PC-9 (cell line): ENCODE results near the gene S100A14. TPM values are rescaled to one million over a fixed set of nuclear protein-coding genes. Genes with fewer than 3 reads are reported as not detected.
"Not testable (repeated sequence)": the region's sequence is repeated elsewhere in the genome, so short reads cannot be mapped to it uniquely, and the experiment has no call there.

Experiments
- BruUV-seq: library from RNA; stranded (reverse); fragments of 400-500 nt; replicated peaks from 2 replicates; lab custom pipeline; 2021; lab: Mats Ljungman, UMichigan
- CTCF ChIA-PET: fragments of 300-600 bp; sonication (Branson Sonifier 250); formaldehyde crosslinking; loops from one replicate; lab custom pipeline; 2022; ENCODE audit warnings: antibody characterized with exemption; lab: Charles Lee
- POLR2A ChIA-PET: fragments of 300-600 bp; sonication (Branson Sonifier 250); formaldehyde crosslinking; loops from one replicate; lab custom pipeline; 2022; ENCODE audit warnings: antibody characterized with exemption; ENCODE audit not compliant: unreplicated experiment; lab: Charles Lee
- DNase-seq, 2 experiments: peaks; one replicate each; pipeline versions ENCODE4 v3.0.0 to v3.0.0-alpha.2; 2015 to 2022; ENCODE audit warnings: mixed read lengths in 1 of 2
- H2AFZ ChIP-seq: fragments of 200-600 bp; sonication (generic); 2 replicates; pipeline ENCODE4 v1.8.1; 2017; ENCODE audit warnings: antibody characterized with exemption
- H3F3A ChIP-seq: fragments of 200-600 bp; sonication (generic); 2 replicates; pipeline ENCODE4 v1.8.1; 2017; ENCODE audit warnings: antibody characterized with exemption, mild to moderate bottlenecking, low read depth; ENCODE audit not compliant: insufficient read depth
- H3K27ac ChIP-seq: fragments of 200-600 bp; sonication (generic); 2 replicates; pipeline ENCODE4 v1.6.1; 2016; ENCODE audit warnings: mixed run types
- H3K27me3 ChIP-seq: fragments of 200-600 bp; sonication (generic); 2 replicates; pipeline ENCODE4 v1.6.1; 2016; ENCODE audit warnings: low read depth, mixed run types; ENCODE audit not compliant: insufficient read depth
- H3K36me3 ChIP-seq: fragments of 200-600 bp; sonication (generic); 2 replicates; pipeline ENCODE4 v1.6.1; 2016; ENCODE audit warnings: low read depth, mixed run types
- H3K4me1 ChIP-seq: fragments of 200-600 bp; sonication (generic); replicated peaks from 2 replicates; pipeline ENCODE4 v1.6.1; 2016; ENCODE audit warnings: mixed run types; ENCODE audit not compliant: insufficient read depth
- H3K4me2 ChIP-seq: fragments of 200-600 bp; sonication (generic); 2 replicates; pipeline ENCODE4 v1.6.1; 2017; ENCODE audit warnings: mixed run types
- H3K4me3 ChIP-seq: fragments of 200-600 bp; sonication (generic); 2 replicates; pipeline ENCODE4 v1.6.1; 2016; ENCODE audit warnings: mixed run types
- H3K79me2 ChIP-seq: fragments of 200-600 bp; sonication (generic); 2 replicates; pipeline ENCODE4 v1.6.1; 2017; ENCODE audit warnings: low read depth, mixed run types
- H3K9me2 ChIP-seq: fragments of 200-600 bp; sonication (generic); 2 replicates; pipeline ENCODE4 v1.8.1; 2017; ENCODE audit warnings: mild to moderate bottlenecking; ENCODE audit not compliant: insufficient read depth
- H3K9me3 ChIP-seq: fragments of 200-600 bp; sonication (generic); 2 replicates; pipeline ENCODE4 v1.8.1; 2016; ENCODE audit warnings: low read depth; ENCODE audit not compliant: insufficient read depth
- H4K20me1 ChIP-seq: fragments of 200-600 bp; sonication (generic); 2 replicates; pipeline ENCODE4 v1.8.1; 2017; ENCODE audit not compliant: insufficient read depth
- CTCF ChIP-seq: fragments of 200-600 bp; sonication (generic); conservative IDR thresholded peaks from 2 replicates; pipeline ENCODE4 v1.6.1; 2017; ENCODE audit warnings: mixed run types, antibody characterized with exemption, mild to moderate bottlenecking, moderate library complexity
- EZH2 ChIP-seq: fragments of 200-600 bp; sonication (generic); IDR thresholded peaks from 2 replicates; pipeline ENCODE4 v1.8.0; 2017; ENCODE audit warnings: antibody characterized with exemption, low read depth
- intact Hi-C: fragments of 100-400 bp; cut with micrococcal nuclease; formaldehyde crosslinking; loops from one replicate; pipeline ENCODE4 v1.10.0; 2022; ENCODE audit not compliant: unreplicated experiment
- total RNA-seq: library from RNA; stranded (reverse); gene quantifications from 2 replicates; pipeline ENCODE4 v1.2.3, GENCODE V29; 2021

S100A14 gene
- total RNA-seq, 1 experiment from 2014 or later, result 411 TPM

- no peak overlapping the region for H3K27ac ChIP-seq
- ChIA-PET POLR2A (interaction anchor here (0.6 kb wide), 1 partner anchor 23 kb away, joined by 4 read pairs; the partner anchor contains the start of gene S100A14), CTCF (no interaction called here)
- DNase-seq, result no peak
- H2AFZ ChIP-seq, result no peak overlapping the region
- no TSS peak for BruUV-seq
- peaks cover 18% of the 10 kb centered on the region for H3K4me1 ChIP-seq
- no peaks in the 10 kb centered on the region for H3K9me3 ChIP-seq
- no peaks in the 10 kb centered on the region for H3K9me2 ChIP-seq
- intact Hi-C loops, result no loop called here
- H3K27me3 ChIP-seq, result no peaks in the 10 kb centered on the region
- H3K36me3 ChIP-seq, result no peaks in the 10 kb centered on the region
- TF ChIP-seq CTCF (no peak), EZH2 (no peak)
- no peak overlapping the region for H3K4me2 ChIP-seq
- H3K79me2 ChIP-seq, result no peaks in the 10 kb centered on the region
- H3K4me3 ChIP-seq, result no peak overlapping the region
- H4K20me1 ChIP-seq, result no peaks in the 10 kb centered on the region
- peaks cover 25% of the 10 kb centered on the region; the same call in 1 of the 2 replicates for H3F3A ChIP-seq
Observed at GRCh38 chr1:153592748-153593147, 23.4 kb downstream of the S100A14 start.

- TF ChIP-seq EZH2 (no peak), CTCF (no peak)
- POLR2A ChIA-PET, result interaction anchor here (0.6 to 0.7 kb wide), 2 partner anchors 35 to 56 kb away, joined by 3 to 12 read pairs; no protein-coding TSS in a partner anchor
- CTCF ChIA-PET, result no interaction called here
- Histone ChIP-seq H3K36me3 (no peaks in the 10 kb centered on the region), H3K4me3 (no peak overlapping the region), H3K27ac (no peak overlapping the region), H3K4me2 (no peak overlapping the region), H3K4me1 (peaks cover 17% of the 10 kb centered on the region), H2AFZ (no peak overlapping the region), H4K20me1 (no peaks in the 10 kb centered on the region), H3K9me2 (no peaks in the 10 kb centered on the region), H3F3A (peaks cover 8% of the 10 kb centered on the region; the same call in 1 of the 2 replicates), H3K79me2 (no peaks in the 10 kb centered on the region), H3K27me3 (no peaks in the 10 kb centered on the region), H3K9me3 (no peaks in the 10 kb centered on the region)
- DNase-seq, result no peak
- no TSS peak for BruUV-seq
- intact Hi-C loops, result no loop called here
Observed at GRCh38 chr1:153588482-153588881, 27.6 kb downstream of the S100A14 start.

GRCh38 chr1:153588033-153588432 is 28.1 kb downstream of the S100A14 start:
- BruUV-seq, H3K79me2 ChIP-seq, CTCF ChIA-PET, H4K20me1 ChIP-seq, H3K9me2 ChIP-seq, H3F3A ChIP-seq, H3K36me3 ChIP-seq, H3K27me3 ChIP-seq, H3K4me3 ChIP-seq, H3K27ac ChIP-seq, H3K9me3 ChIP-seq, DNase-seq, H3K4me2 ChIP-seq, H2AFZ ChIP-seq, intact Hi-C loops: not testable (repeated sequence)
- POLR2A ChIA-PET, result interaction anchor here (0.6 to 0.7 kb wide), 3 partner anchors 36 to 146 kb away, joined by 3 to 12 read pairs (median 3); no protein-coding TSS in a partner anchor
- H3K4me1 ChIP-seq, result peaks cover 17% of the 10 kb centered on the region

GRCh38 chr1:153587314-153587713 is 28.8 kb downstream of the S100A14 start:
- H3K9me2 ChIP-seq, result no peaks in the 10 kb centered on the region
- H3K4me2 ChIP-seq, result no peak overlapping the region
- no peaks in the 10 kb centered on the region for H4K20me1 ChIP-seq
- no peaks in the 10 kb centered on the region; the same call in 1 of the 2 replicates for H3F3A ChIP-seq
- no peak overlapping the region for H2AFZ ChIP-seq
- ChIA-PET POLR2A (interaction anchor here (0.7 kb wide), 1 partner anchor 146 kb away, joined by 3 read pairs; no protein-coding TSS in a partner anchor), CTCF (no interaction called here)
- H3K27ac ChIP-seq, result no peak overlapping the region
- no peaks in the 10 kb centered on the region for H3K79me2 ChIP-seq
- no peak for DNase-seq
- TF ChIP-seq EZH2 (no peak), CTCF (no peak)
- H3K4me1 ChIP-seq, result peaks cover 17% of the 10 kb centered on the region
- no peaks in the 10 kb centered on the region for H3K36me3 ChIP-seq
- H3K27me3 ChIP-seq, result no peaks in the 10 kb centered on the region
- intact Hi-C loops, result no loop called here
- BruUV-seq, result no TSS peak
- no peaks in the 10 kb centered on the region for H3K9me3 ChIP-seq
- H3K4me3 ChIP-seq, result no peak overlapping the region
